Astrocyte of the spinal cord (primary cell): ENCODE results near the gene TBP.

ENCODE experiments used
- DNase-seq: peaks from one replicate; pipeline ENCODE4 v3.0.0; 2011; ENCODE audit warnings: low read depth, low spot score
- H3K4me3 ChIP-seq: 2 replicates; pipeline ENCODE4 v1.5.1; 2011; ENCODE audit warnings: low read depth, mild to moderate bottlenecking, low read length, moderate library complexity
- in situ Hi-C: cut with HindIII; loops from 2 replicates; pipeline ENCODE4 v1.10.0; 2017; ENCODE audit warnings: low sequenced_read_pairs
- TF ChIP-seq, protein P1 (sequence below): IDR thresholded peaks from 2 replicates; pipeline ENCODE4 v1.5.1; 2012; ENCODE audit warnings: low read depth, mild to moderate bottlenecking, low read length, inconsistent platforms

Gene TBP

DNA sequence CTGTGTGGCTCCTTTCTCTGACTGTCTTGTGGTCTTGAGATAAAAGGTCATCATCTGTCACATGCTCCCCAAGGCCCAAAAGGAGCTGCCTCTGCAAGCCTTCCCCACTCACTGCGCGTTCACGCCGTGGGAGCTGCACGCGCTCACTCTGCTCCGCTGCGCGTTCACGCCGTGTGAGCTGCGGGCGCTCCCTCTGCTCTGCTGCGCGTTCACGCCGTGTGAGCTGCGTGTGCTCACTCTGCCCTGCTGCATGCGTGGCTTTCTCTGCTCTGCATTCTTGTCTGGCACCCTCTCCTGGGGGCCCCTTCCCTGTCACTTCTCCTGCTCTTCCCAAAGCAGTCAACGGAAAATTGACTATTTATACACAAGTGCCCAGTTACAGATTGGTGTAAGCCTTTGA, 43.5 kb upstream of the TBP start:
- TF ChIP-seq, protein P1, sequence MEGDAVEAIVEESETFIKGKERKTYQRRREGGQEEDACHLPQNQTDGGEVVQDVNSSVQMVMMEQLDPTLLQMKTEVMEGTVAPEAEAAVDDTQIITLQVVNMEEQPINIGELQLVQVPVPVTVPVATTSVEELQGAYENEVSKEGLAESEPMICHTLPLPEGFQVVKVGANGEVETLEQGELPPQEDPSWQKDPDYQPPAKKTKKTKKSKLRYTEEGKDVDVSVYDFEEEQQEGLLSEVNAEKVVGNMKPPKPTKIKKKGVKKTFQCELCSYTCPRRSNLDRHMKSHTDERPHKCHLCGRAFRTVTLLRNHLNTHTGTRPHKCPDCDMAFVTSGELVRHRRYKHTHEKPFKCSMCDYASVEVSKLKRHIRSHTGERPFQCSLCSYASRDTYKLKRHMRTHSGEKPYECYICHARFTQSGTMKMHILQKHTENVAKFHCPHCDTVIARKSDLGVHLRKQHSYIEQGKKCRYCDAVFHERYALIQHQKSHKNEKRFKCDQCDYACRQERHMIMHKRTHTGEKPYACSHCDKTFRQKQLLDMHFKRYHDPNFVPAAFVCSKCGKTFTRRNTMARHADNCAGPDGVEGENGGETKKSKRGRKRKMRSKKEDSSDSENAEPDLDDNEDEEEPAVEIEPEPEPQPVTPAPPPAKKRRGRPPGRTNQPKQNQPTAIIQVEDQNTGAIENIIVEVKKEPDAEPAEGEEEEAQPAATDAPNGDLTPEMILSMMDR = no peak
- in situ Hi-C loops = no loop called here

DNA sequence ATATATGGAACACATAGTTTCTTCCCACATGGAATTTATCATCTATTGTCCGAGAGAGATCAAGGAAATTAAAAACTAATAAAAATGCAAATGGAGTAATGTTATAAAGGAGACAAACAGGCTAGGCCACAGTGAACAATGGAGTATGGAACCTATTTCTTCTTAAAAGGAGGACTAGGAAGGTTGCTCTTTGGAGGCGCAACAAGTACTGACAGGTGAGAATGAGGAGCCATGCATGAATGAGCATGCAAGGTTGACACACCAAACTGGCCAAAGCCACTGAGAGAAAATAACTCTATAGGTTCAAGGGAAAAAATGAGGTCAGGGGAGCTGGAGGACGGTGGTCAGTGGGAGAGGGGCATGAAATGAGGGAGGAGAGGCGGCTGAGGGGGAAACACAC, 41.9 kb upstream of the TBP start:
- TF ChIP-seq, protein P1 = no peak
- H3K4me3 ChIP-seq = no peak overlapping the region
- DNase-seq = no peak
- in situ Hi-C loops = no loop called here

More for the DNA sequence above, 43.5 kb upstream of the TBP start:
- no peak for DNase-seq
- no peak overlapping the region for H3K4me3 ChIP-seq

DNA sequence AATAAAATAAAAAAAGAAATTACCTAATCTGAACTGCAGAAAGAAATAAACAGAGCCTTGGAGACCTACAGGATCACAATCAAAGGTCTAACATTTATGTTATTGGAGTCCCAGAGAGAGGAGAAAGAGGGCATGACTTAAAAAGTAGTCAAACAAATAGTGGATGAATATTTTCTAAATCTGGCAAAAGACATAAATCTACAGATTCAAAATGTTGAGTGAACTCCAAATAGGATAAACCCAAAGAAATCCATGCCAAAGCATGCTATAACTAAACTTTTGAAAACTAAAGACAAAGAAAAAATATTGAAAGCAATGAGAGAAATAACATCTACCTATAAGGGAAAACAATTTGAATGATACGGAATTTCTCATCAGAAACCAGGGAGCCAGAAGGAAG, 39.3 kb upstream of the TBP start:
- no peak overlapping the region for H3K4me3 ChIP-seq
- in situ Hi-C loops = no loop called here
- TF ChIP-seq, protein P1 = no peak
- DNase-seq = no peak

DNA sequence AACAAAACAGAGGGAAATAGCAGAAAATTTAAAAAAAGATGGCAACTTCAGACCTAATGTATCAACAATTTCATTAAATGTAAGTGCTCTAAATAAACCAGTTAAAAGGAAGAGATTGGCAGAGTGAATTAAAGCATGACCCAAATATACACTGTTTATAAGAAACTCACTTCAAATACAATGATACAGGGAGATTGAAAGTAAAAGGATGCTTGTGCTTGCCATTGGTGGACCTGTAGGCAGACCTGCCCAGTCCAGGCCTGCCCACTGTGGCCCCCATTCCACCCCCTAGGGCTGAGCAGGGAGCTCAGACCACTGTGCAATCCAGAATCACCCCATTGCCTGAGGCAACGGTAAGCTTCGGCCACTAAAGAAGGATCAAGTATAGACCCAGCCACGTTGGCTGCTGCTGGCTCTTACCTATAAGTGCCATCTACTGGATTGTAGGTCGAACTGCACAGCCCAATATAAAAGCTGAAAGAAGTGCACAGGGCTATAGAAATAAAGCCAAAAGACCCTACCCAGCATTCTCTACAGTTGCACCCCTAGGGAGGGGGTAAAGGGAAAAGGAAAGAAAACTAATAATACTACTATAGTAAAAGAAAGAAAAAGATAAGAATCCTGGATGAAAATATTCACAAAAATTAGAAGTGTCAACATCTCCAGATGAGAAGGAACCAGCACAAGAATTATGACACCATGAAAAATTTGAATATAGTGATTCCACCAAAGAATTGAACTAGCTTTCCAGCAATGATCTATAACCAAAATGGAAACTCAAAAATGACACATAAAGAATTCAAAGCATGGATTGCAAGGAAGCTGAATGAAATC, 37.2 kb upstream of the TBP start:
- in situ Hi-C loops = no loop called here
- TF ChIP-seq, protein P1 = peak; percentile 88
- H3K4me3 ChIP-seq = no peak overlapping the region
- peak; percentile 79 for DNase-seq

DNA sequence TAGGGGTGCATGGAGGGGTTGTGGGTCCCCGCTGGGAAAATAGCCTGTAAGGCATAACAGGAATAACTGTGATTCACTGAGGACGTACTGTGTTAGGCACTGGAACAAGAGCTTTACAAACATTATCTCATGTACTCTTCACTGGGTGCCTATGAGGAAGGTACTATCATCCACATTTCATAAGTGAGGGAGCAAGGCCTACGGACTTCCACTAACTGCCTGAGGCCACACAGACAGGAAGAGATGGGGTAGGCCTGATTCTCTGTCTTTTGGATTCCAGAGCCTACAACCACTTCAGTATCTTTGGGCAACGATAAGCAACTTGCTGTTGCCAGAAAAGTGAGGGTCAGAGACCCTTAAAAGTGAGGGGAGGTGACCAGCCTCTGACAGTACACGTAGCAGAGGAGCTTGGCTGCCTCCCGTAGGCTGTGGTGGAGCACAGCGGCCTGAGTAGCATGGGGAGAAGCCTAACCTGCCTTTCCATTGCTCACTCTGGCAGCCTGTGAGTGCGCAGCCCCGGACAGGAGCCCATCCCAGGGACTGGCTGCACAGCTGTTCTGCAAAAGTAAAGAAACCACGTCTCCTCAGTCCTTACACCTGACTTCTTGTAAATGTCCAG, 31.5 kb upstream of the TBP start:
- in situ Hi-C loops = no loop called here
- TF ChIP-seq, protein P1 = peak; percentile 59
- DNase-seq = no peak
- no peak overlapping the region for H3K4me3 ChIP-seq

DNA sequence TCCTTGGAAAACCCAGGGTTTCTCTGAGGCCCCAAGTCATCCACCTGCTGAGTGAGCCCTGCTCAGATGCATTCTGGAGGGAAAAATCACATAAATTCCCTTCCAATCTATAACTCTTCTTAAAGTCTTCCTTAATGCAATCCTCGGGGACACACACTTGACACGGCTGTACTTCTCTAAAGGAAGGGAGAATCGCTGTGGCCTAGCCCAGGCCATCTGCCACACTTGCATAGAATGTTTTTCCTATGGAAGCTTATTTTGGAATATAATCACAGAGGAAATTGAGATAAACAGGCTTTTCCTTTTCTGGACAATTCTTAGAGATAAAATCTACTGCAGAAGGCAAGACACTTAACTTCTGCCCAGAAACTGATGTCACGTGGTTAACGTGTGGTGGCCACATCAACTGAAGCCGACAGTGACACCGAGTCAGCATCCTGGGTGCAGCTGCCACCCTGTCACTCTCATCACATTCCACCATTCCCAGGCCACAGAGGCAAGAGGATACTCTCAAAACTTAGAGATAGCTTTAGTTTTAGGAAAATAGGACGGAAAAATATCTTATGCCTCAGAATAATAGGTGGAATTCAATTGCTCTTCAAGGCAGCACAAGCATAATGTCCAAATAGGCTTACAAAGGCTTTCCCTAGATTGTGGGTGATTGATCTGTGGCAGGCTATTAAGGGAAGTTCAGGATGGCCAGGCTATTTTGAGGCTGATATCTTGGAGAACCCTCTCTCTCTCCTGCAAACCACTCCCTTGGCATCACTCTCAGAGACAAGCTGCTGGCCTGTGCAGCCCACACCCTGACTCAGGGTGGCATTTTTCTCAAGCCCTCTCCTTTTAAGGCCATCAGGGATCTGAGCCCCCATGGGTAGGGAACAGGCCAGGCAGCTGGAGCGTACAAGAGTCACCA, 30.7 kb upstream of the TBP start:
- H3K4me3 ChIP-seq = no peak overlapping the region
- TF ChIP-seq, protein P1 = no peak
- in situ Hi-C loops = no loop called here
- DNase-seq = no peak
